Measurements from ENCODE around the gene HCRTR2. TPM values are rescaled to one million over a fixed set of nuclear protein-coding genes. Genes with fewer than 3 reads are reported as not detected.

Gene HCRTR2
- total and polyA plus RNA-seq, 2 of the 8 experiments (the other 6 are each of a cell fraction or from before 2014, with no cell fraction given) = 0.19 to 0.23 TPM

- H3K79me1 ChIP-seq (ENCODE audit: low read depth, low read length) = no peaks in the 10 kb centered on the region
- no peak overlapping the region for H3K4me2 ChIP-seq (ENCODE audit: insufficient read depth in 1 of 2, low read depth in 2 of 2, low read length in 2 of 2)
- TF ChIP-seq NANOG (IDR thresholded peaks at IDR 0.05; ENCODE audit: insufficient read depth, low read depth, low read length, poor library complexity, severe bottlenecking) (no peak), CBX8 (IDR thresholded peaks at IDR 0.05; ENCODE audit: borderline replicate concordance, low read depth, low read length) (no peak)
- no peak overlapping the region for H4K8ac ChIP-seq (ENCODE audit: extremely low read depth, insufficient read depth, low read length)
- H3K23ac ChIP-seq (ENCODE audit: insufficient read length) = no peak overlapping the region
- H2BK20ac ChIP-seq (ENCODE audit: low read length) = no peak overlapping the region
- no peaks in the 10 kb centered on the region for H3K4me1 ChIP-seq (replicated peaks in 1 of 4; ENCODE audit: control insufficient read depth in 3 of 4, insufficient read depth in 4 of 4, low read length in 3 of 4)
- no peak overlapping the region for H2AK5ac ChIP-seq (ENCODE audit: low read depth, low read length)
- H3K36me3 ChIP-seq (ENCODE audit: control insufficient read depth in 2 of 4, insufficient read depth in 4 of 4, low read length in 3 of 4) = no peaks in the 10 kb centered on the region
- H2BK120ac ChIP-seq (replicated peaks; ENCODE audit: low read depth, low read length) = no peak overlapping the region
- H4K5ac ChIP-seq (ENCODE audit: insufficient read length, low read depth, low read length) = no peak overlapping the region
- H3K18ac ChIP-seq (ENCODE audit: extremely low read depth, low read length) = no peak overlapping the region
- H4K20me1 ChIP-seq (replicated peaks in 1 of 2; ENCODE audit: control insufficient read depth in 1 of 2, insufficient read depth in 2 of 2, low read length in 2 of 2) = no peaks in the 10 kb centered on the region
- no peak overlapping the region for H3K27ac ChIP-seq (ENCODE audit: low read depth, low read length)
- H2BK5ac ChIP-seq (ENCODE audit: low read depth, low read length) = no peak overlapping the region
- H3K9ac ChIP-seq (replicated peaks in 1 of 4; ENCODE audit: extremely low read depth in 1 of 4, low read depth in 3 of 4, low read length in 3 of 4) = no peak overlapping the region
- no peaks in the 10 kb centered on the region for H3K27me3 ChIP-seq (replicated peaks in 1 of 4; ENCODE audit: control insufficient read depth in 3 of 4, extremely low read depth in 1 of 4, insufficient read depth in 3 of 4, low read length in 3 of 4)
- no peaks in the 10 kb centered on the region for H3K23me2 ChIP-seq (ENCODE audit: low read depth, low read length)
- no peaks in the 10 kb centered on the region for H3K9me3 ChIP-seq (ENCODE audit: insufficient read depth in 2 of 2, low read depth in 1 of 2, low read length in 1 of 2)
- H3K56ac ChIP-seq (replicated peaks; ENCODE audit: insufficient read length, low read depth, low read length) = no peak overlapping the region
- no peak overlapping the region for H3K4ac ChIP-seq (replicated peaks; ENCODE audit: insufficient read length, low read depth, low read length)
- 100% methylated on average over 2 of the region's 2 CpGs; no CpG with 5 or more reads in 1 of the 2 experiments for WGBS, 2 experiments (ENCODE audit: extremely low coverage in 1 of 2, insufficient coverage in 1 of 2, insufficient read length in 1 of 2, insufficient replicate concordance in 2 of 2, low coverage in 1 of 2, low lambda C conversion rate in 2 of 2, missing lambda C conversion rate in 1 of 2)
- H2BK12ac ChIP-seq (ENCODE audit: low read depth, low read length) = no peak overlapping the region
- no peak overlapping the region for H2BK15ac ChIP-seq (ENCODE audit: low read length)
- DNase-seq (ENCODE audit: low read depth in 1 of 2, low spot score in 2 of 2) (no peak), FAIRE-seq (no peak)
- H3K4me3 ChIP-seq (ENCODE audit: extremely low read depth in 1 of 4, insufficient read depth in 2 of 4, low read depth in 3 of 4, low read length in 4 of 4) = no peak overlapping the region
- CTCF ChIA-PET (ENCODE audit: partially characterized antibody) = no interaction called here
- no peak overlapping the region for H3K14ac ChIP-seq (ENCODE audit: insufficient read length)
- H4K91ac ChIP-seq (replicated peaks; ENCODE audit: insufficient read length, low read length) = no peak overlapping the region
- no peak overlapping the region for H2AFZ ChIP-seq (ENCODE audit: low read length)
- no peaks in the 10 kb centered on the region for H3K79me2 ChIP-seq (ENCODE audit: control insufficient read depth in 1 of 2, insufficient read depth in 2 of 2, low read length in 2 of 2)
- POLR2A ChIA-PET (ENCODE audit: partially characterized antibody) = no interaction called here
These were observed 116.4 kb downstream of the HCRTR2 start for GRCh38 chr6:55290736-55291135.

All from H1 (cell line).